Measurements from ENCODE around the gene FTCD.

Gene FTCD

DNA sequence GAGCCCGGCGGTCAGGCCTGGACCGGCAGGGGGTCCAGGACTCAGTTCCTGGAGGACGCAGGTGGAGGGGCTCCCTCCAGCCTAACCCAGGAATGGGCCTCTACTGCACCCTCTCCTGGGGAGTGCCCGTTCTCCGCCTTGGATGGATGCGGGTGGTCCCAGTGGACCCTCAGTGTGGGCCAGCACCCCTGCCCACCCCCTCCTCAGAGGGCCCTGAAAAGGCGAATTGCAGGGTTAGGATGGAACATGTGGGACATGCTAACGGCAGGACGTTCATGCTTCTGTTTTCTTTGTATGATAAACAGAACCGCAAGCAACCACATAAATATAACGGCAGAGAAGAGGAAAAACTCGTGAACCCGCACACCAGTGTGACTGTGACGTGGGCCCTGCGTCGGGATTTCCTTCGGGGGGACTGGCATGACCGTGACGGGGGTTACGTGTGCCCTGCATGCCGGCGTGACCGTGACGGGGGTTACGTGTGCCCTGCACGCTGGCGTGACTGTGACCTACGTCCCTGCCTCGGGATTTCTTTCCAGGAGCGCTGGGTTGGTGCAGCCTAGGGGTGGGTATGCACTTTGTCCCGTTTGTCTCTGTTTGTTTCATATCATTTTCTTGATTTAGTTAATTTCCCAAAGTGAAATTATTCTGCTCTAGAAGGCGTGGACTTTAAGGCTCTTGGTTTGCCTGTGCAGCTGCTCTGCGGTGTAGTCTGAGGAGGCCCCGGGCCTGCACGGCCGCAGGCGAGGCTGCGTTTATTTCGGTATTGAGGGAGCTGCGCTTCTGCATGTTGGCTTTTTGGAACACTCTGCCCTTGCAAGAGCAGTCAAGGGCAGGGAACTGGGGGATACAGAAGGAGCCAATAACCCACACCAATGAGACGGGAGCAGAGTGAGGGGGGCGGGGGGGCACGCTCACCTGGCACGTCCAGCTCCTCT lies 3.1 kb downstream of the FTCD start:
- Histone ChIP-seq H3K4me1 (ENCODE audit: low read length) (no peaks in the 10 kb centered on the region), H3K36me3 (replicated peaks; ENCODE audit: insufficient read depth, low read length) (no peaks in the 10 kb centered on the region), H3K79me2 (ENCODE audit: low read length) (no peaks in the 10 kb centered on the region), H3K9me3 (replicated peaks; ENCODE audit: insufficient read depth, low read length) (no peaks in the 10 kb centered on the region), H3K27me3 (replicated peaks; ENCODE audit: insufficient read depth, low read length) (peaks cover 56% of the 10 kb centered on the region), H3K27ac (ENCODE audit: low read length) (no peak overlapping the region), H3K4me3 (ENCODE audit: low read length) (no peak overlapping the region), H3F3A (ENCODE audit: insufficient read depth, low read length) (no peaks in the 10 kb centered on the region), H4K20me1 (ENCODE audit: insufficient read depth, low read length) (no peaks in the 10 kb centered on the region), H3K4me2 (ENCODE audit: low read depth, low read length) (no peak overlapping the region), H3K9me2 (replicated peaks; ENCODE audit: insufficient read depth, low read length) (no peaks in the 10 kb centered on the region), H2AFZ (ENCODE audit: low read length) (no peak overlapping the region), H3K9ac (ENCODE audit: low read length) (no peak overlapping the region)
- TF ChIP-seq EZH2 (optimal IDR thresholded peaks at IDR 0.05; ENCODE audit: low read depth, low read length) (no peak), EZH2phosphoT487 (IDR thresholded peaks at IDR 0.05; ENCODE audit: low read length) (no peak)
- TF ChIP-seq, protein P1, sequence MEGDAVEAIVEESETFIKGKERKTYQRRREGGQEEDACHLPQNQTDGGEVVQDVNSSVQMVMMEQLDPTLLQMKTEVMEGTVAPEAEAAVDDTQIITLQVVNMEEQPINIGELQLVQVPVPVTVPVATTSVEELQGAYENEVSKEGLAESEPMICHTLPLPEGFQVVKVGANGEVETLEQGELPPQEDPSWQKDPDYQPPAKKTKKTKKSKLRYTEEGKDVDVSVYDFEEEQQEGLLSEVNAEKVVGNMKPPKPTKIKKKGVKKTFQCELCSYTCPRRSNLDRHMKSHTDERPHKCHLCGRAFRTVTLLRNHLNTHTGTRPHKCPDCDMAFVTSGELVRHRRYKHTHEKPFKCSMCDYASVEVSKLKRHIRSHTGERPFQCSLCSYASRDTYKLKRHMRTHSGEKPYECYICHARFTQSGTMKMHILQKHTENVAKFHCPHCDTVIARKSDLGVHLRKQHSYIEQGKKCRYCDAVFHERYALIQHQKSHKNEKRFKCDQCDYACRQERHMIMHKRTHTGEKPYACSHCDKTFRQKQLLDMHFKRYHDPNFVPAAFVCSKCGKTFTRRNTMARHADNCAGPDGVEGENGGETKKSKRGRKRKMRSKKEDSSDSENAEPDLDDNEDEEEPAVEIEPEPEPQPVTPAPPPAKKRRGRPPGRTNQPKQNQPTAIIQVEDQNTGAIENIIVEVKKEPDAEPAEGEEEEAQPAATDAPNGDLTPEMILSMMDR (IDR thresholded peaks at IDR 0.05; ENCODE audit: low read length) = no peak
- DNase-seq = no peak

DNA sequence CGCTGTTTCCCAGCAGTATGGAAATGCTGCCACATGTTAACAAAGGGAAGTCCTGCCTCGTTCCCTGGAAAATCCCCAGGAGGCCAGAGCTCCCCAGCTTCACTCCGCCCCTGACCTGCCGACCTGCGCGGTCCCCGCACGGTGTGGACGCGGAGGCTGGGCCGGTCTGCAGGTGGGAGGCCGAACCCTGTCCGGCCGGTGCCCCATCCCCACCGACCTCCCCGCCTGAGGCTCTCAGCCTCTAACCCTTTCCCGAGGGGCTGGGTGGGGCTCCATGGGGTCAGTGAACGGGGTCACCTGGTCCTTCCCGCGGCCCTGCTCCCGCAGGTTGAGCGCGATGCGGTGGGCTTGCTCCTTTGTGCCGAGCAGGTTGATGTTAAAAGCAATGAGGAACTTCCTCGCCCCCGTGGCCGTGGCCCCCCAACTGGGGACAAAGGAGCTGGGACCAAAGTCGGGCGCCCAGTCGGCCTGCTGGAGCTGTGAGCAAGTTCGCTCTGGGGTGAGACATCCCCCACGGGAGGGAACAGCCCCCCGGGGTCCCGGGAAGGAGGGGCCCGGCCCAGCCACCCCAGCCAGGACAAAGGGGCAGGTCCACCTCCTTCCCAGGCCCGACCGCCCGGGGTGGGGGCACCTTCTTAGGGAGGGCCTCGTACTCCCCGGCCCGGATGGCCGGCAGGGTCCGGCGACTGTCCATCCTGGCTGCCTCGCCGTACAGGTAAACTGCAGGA lies 4.0 kb downstream of the FTCD start:
- Histone ChIP-seq H3K27me3 (replicated peaks; ENCODE audit: insufficient read depth, low read length) (peaks cover 56% of the 10 kb centered on the region), H3K4me1 (ENCODE audit: low read length) (no peaks in the 10 kb centered on the region), H3K9me2 (replicated peaks; ENCODE audit: insufficient read depth, low read length) (no peaks in the 10 kb centered on the region), H3K9me3 (replicated peaks; ENCODE audit: insufficient read depth, low read length) (no peaks in the 10 kb centered on the region), H3K27ac (ENCODE audit: low read length) (no peak overlapping the region), H3K9ac (ENCODE audit: low read length) (no peak overlapping the region), H3K36me3 (replicated peaks; ENCODE audit: insufficient read depth, low read length) (no peaks in the 10 kb centered on the region), H3K4me3 (ENCODE audit: low read length) (no peak overlapping the region), H2AFZ (ENCODE audit: low read length) (no peak overlapping the region), H3K79me2 (ENCODE audit: low read length) (no peaks in the 10 kb centered on the region), H4K20me1 (ENCODE audit: insufficient read depth, low read length) (no peaks in the 10 kb centered on the region), H3F3A (ENCODE audit: insufficient read depth, low read length) (no peaks in the 10 kb centered on the region), H3K4me2 (ENCODE audit: low read depth, low read length) (no peak overlapping the region)
- TF ChIP-seq EZH2phosphoT487 (IDR thresholded peaks at IDR 0.05; ENCODE audit: low read length) (no peak), EZH2 (optimal IDR thresholded peaks at IDR 0.05; ENCODE audit: low read depth, low read length) (no peak)
- TF ChIP-seq, protein P1 (IDR thresholded peaks at IDR 0.05; ENCODE audit: low read length) = no peak
- DNase-seq = no peak

DNA sequence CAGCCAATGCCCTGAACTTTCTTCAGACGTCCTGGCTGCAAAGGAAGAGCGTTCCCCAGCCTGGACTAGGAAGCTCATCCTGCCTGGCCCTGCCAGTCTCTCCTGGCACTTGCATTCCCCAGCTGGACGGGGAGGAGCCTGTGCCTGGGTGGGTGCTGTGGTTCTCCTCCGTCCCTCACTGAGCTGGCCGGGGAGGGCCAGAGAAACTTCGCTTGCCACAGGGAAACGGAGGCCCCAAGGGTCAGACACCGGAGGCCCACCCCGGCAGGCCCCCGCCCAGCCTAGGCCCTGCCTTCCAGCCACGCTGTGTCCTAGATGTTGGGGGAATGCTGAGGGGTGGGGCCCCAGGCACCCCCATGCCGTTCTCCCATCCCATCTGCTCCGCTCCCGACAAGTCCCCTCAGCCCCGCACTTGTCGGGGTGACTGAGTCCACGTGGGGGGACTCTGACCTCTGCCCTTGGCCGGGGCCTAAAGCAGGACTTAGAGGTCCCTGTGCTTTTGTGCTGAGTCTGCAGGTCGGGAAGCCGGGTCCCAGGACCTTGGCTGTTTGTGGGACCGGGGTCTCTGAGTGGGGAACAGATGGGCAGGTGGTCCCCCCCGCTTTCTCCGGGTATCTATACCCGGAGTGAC lies 4.8 kb downstream of the FTCD start:
- H3K27me3 ChIP-seq (replicated peaks; ENCODE audit: insufficient read depth, low read length) = peaks cover 56% of the 10 kb centered on the region
- no peak overlapping the region for H2AFZ ChIP-seq (ENCODE audit: low read length)
- H3K4me2 ChIP-seq (ENCODE audit: low read depth, low read length) = no peak overlapping the region
- no peaks in the 10 kb centered on the region for H3K79me2 ChIP-seq (ENCODE audit: low read length)
- H3K9me2 ChIP-seq (replicated peaks; ENCODE audit: insufficient read depth, low read length) = no peaks in the 10 kb centered on the region
- H3K4me3 ChIP-seq (ENCODE audit: low read length) = no peak overlapping the region
- H3K9ac ChIP-seq (ENCODE audit: low read length) = no peak overlapping the region
- no peaks in the 10 kb centered on the region for H3F3A ChIP-seq (ENCODE audit: insufficient read depth, low read length)
- no peaks in the 10 kb centered on the region for H3K4me1 ChIP-seq (ENCODE audit: low read length)
- H3K27ac ChIP-seq (ENCODE audit: low read length) = no peak overlapping the region
- no peaks in the 10 kb centered on the region for H3K36me3 ChIP-seq (replicated peaks; ENCODE audit: insufficient read depth, low read length)
- TF ChIP-seq EZH2 (optimal IDR thresholded peaks at IDR 0.05; ENCODE audit: low read depth, low read length) = no peak
- TF ChIP-seq EZH2phosphoT487 (IDR thresholded peaks at IDR 0.05; ENCODE audit: low read length) = no peak
- TF ChIP-seq, protein P1 (IDR thresholded peaks at IDR 0.05; ENCODE audit: low read length) = no peak
- H3K9me3 ChIP-seq (replicated peaks; ENCODE audit: insufficient read depth, low read length) = no peaks in the 10 kb centered on the region
- H4K20me1 ChIP-seq (ENCODE audit: insufficient read depth, low read length) = no peaks in the 10 kb centered on the region
- no peak for DNase-seq

Measured in MM.1S (cell line).